HepG2 (cell line): ENCODE results near the gene CSNK1D. TPM values are rescaled to one million over a fixed set of nuclear protein-coding genes. Genes with fewer than 3 reads are reported as not detected.

ENCODE experiments used
- GLI4 ChIP-seq: sonication (generic); formaldehyde crosslinking; IDR thresholded peaks from 2 replicates; pipeline ENCODE4 v1.5.1; 2020; ENCODE audit warnings: missing genetic modification reagents, mild to moderate bottlenecking, moderate library complexity, borderline replicate concordance
- HDAC2 ChIP-seq: sonication (generic); formaldehyde crosslinking; IDR thresholded peaks from 2 replicates; pipeline ENCODE4 v1.4.0; 2020; ENCODE audit warnings: missing genetic modification reagents
- HDAC6 ChIP-seq: fragments of 200-600 bp; sonication (generic); IDR thresholded peaks from 2 replicates; pipeline ENCODE4 v1.7.0; 2017; ENCODE audit warnings: mild to moderate bottlenecking, antibody characterized with exemption, low read length, low read depth
- HNRNPUL1 ChIP-seq: fragments of 200-400 bp; formaldehyde crosslinking; IDR thresholded peaks from 2 replicates; pipeline ENCODE4 v1.6.1; 2017; ENCODE audit warnings: low read depth, mild to moderate bottlenecking, low read length, moderate library complexity
- JUN ChIP-seq: sonication (generic); formaldehyde crosslinking; IDR thresholded peaks from 2 replicates; pipeline ENCODE4 v1.4.0; 2020; ENCODE audit warnings: mild to moderate bottlenecking, missing genetic modification reagents
- MAF1 ChIP-seq: sonication (generic); formaldehyde crosslinking; IDR thresholded peaks from 2 replicates; pipeline ENCODE4 v1.5.0; 2020; ENCODE audit warnings: missing genetic modification reagents, borderline replicate concordance
- NR3C1 ChIP-seq: sonication (generic); formaldehyde crosslinking; IDR thresholded peaks from 2 replicates; pipeline ENCODE4 v1.4.0; 2020; ENCODE audit warnings: missing genetic modification reagents
- PRPF4 ChIP-seq: fragments of 200-400 bp; formaldehyde crosslinking; IDR thresholded peaks from 2 replicates; pipeline ENCODE4 v1.6.1; 2016; ENCODE audit warnings: low read length, low read depth; ENCODE audit not compliant: poor library complexity, severe bottlenecking
- REPIN1 ChIP-seq: sonication (generic); formaldehyde crosslinking; IDR thresholded peaks from 2 replicates; pipeline ENCODE4 v1.8.0; 2022; ENCODE audit warnings: missing genetic modification reagents, low read depth, mild to moderate bottlenecking, borderline replicate concordance
- RXRB ChIP-seq: IDR thresholded peaks from 2 replicates; pipeline ENCODE4 v1.6.1; 2016; ENCODE audit warnings: borderline replicate concordance, missing genetic modification reagents, missing compliant biosample characterization
- SIN3B ChIP-seq: fragments of 150-350 bp; IDR thresholded peaks from 2 replicates; pipeline ENCODE4 v1.6.1; 2014; ENCODE audit warnings: low read length
- SMYD3 ChIP-seq: sonication (generic); formaldehyde crosslinking; IDR thresholded peaks from 2 replicates; pipeline ENCODE4 v1.8.1; 2023; ENCODE audit warnings: mild to moderate bottlenecking, missing genetic modification reagents
- SNRNP70 ChIP-seq: fragments of 200-400 bp; formaldehyde crosslinking; IDR thresholded peaks from 2 replicates; pipeline ENCODE4 v1.6.1; 2017; ENCODE audit warnings: mild to moderate bottlenecking, low read depth, low read length, moderate library complexity
- ZFP36L1 ChIP-seq: sonication (generic); formaldehyde crosslinking; IDR thresholded peaks from 2 replicates; pipeline ENCODE4 v1.8.0; 2022; ENCODE audit warnings: mild to moderate bottlenecking, missing genetic modification reagents, moderate library complexity
- ZFY ChIP-seq: sonication (generic); formaldehyde crosslinking; IDR thresholded peaks from 2 replicates; pipeline ENCODE4 v1.4.0; 2020; ENCODE audit warnings: missing genetic modification reagents
- ZNF282 ChIP-seq: fragments of 450-650 bp; IDR thresholded peaks from 2 replicates; pipeline ENCODE4 v1.6.1; 2018; ENCODE audit not compliant: partially characterized antibody
- ZNF850 ChIP-seq: sonication (generic); formaldehyde crosslinking; conservative IDR thresholded peaks from 2 replicates; pipeline ENCODE4 v1.9.0; 2021; ENCODE audit warnings: mild to moderate bottlenecking, missing genetic modification reagents
- polyA plus RNA-seq, 8 experiments: library from polyadenylated mRNA; depleted of rRNA in 3 of 8; stranded (reverse) in 7 of 8; unstranded in 1 of 8; fragments of >200 nt; fragmentation: Illumina TruSeq in 4 of 8; extraction: Trizol in 4 of 8; gene quantifications; 2 replicates each; pipeline versions ENCODE4 v1.2.1 to v1.2.3, GENCODE V29; 2011 to 2016; ENCODE audit warnings: low read depth in 4 of 8, missing spikeins in 1 of 8, mixed read lengths in 1 of 8; ENCODE audit not compliant: insufficient read depth in 1 of 8
- total RNA-seq, 5 experiments: library from RNA; depleted of rRNA; stranded (reverse); fragments of >200 nt; fragmentation: Illumina TruSeq; extraction: Trizol; gene quantifications; 2 replicates each; pipeline ENCODE4 v1.2.3, GENCODE V29; 2016; ENCODE audit warnings: low read depth in 1 of 5
- TF ChIP-seq, protein P1 (sequence below): IDR thresholded peaks from 2 replicates; pipeline ENCODE4 v1.6.1; 2012; ENCODE audit warnings: low read depth, low read length, improper control_type of control experiment
- TF ChIP-seq, protein P2 (sequence below): sonication (generic); formaldehyde crosslinking; IDR thresholded peaks from 2 replicates; pipeline ENCODE4 v1.5.1; 2020; ENCODE audit warnings: mild to moderate bottlenecking, moderate library complexity, missing genetic modification reagents
- TF ChIP-seq, protein P3 (sequence below): sonication (generic); formaldehyde crosslinking; IDR thresholded peaks from 2 replicates; pipeline ENCODE4 v1.5.1; 2020; ENCODE audit warnings: missing genetic modification reagents, mild to moderate bottlenecking, borderline replicate concordance
- TF ChIP-seq, protein P4 (sequence below): IDR thresholded peaks from 2 replicates; pipeline ENCODE4 v1.6.1; 2016; ENCODE audit warnings: low read depth, control low read depth
- TF ChIP-seq, protein P5 (sequence below): sonication (generic); formaldehyde crosslinking; IDR thresholded peaks from 2 replicates; pipeline ENCODE4 v1.9.0; 2021; ENCODE audit warnings: missing genetic modification reagents, mild to moderate bottlenecking, borderline replicate concordance

The CSNK1D gene
- total and polyA plus RNA-seq, 2 of the 13 experiments (the other 11 are each of a cell fraction or from before 2014, with no cell fraction given), result 31.5 to 128 TPM

DNA sequence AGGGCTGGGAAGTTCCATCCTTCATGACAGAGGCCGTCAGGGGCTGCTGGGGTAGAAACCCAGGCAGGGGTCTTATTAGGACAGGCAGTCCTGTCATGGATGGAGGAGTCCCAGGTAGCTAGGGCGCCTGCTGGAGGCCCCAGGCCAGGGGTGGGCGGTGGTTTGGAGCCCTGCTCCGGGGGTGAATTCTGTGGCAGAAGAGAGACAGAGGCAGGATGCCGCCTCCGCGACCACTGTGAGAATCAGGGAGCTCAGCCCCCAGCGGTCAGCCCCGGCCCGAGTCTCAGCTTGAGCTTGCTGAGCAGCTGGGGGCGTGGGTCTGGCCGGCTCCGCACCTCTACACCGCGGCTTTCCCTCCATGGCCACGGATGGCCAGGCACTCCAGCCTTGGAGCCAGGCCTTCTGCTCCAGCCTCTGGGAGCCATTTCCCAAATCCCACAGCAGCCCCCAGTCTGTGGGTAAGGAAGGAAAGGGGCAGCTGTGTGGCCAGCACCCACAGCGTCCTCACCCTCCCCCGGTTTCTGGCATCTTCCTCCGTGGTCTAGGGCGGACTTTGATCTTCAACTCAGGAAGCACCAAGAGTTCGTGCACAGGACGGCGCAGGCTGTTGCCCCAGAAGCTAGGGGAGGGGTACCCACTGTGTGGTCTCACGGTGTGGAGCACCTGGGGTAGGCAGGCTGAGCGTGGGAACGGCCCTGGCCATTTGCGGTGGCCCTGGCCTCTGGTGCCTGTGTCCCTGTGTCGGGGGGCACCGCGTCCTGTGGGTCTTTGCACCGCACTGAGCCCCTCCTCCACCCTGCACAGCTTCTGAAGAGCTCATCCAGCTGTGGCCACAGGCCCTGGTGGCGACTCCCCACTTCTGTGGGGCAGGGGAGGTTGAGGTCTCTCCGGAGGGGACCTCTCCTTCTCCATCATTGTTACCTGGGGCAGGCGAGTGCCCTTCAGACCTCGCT lies 29.8 kb upstream of the CSNK1D start (continued):
- no peak for TF ChIP-seq REPIN1
- TF ChIP-seq GLI4 (CRISPR knock-in tag), result no peak
- TF ChIP-seq ZFY (CRISPR knock-in tag), result peak; percentile 62; the same call in 1 of the 2 replicates
- no peak for TF ChIP-seq HDAC6
- TF ChIP-seq, protein P1, sequence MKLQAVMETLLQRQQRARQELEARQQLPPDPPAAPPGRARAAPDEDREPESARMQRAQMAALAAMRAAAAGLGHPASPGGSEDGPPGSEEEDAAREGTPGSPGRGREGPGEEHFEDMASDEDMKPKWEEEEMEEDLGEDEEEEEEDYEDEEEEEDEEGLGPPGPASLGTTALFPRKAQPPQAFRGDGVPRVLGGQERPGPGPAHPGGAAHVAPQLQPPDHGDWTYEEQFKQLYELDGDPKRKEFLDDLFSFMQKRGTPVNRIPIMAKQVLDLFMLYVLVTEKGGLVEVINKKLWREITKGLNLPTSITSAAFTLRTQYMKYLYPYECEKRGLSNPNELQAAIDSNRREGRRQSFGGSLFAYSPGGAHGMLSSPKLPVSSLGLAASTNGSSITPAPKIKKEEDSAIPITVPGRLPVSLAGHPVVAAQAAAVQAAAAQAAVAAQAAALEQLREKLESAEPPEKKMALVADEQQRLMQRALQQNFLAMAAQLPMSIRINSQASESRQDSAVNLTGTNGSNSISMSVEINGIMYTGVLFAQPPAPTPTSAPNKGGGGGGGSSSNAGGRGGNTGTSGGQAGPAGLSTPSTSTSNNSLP, result no peak
- TF ChIP-seq MAF1 (CRISPR knock-in tag), result no peak
- TF ChIP-seq SNRNP70, result no peak
- TF ChIP-seq, protein P2, sequence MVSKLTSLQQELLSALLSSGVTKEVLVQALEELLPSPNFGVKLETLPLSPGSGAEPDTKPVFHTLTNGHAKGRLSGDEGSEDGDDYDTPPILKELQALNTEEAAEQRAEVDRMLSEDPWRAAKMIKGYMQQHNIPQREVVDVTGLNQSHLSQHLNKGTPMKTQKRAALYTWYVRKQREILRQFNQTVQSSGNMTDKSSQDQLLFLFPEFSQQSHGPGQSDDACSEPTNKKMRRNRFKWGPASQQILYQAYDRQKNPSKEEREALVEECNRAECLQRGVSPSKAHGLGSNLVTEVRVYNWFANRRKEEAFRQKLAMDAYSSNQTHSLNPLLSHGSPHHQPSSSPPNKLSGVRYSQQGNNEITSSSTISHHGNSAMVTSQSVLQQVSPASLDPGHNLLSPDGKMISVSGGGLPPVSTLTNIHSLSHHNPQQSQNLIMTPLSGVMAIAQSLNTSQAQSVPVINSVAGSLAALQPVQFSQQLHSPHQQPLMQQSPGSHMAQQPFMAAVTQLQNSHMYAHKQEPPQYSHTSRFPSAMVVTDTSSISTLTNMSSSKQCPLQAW (CRISPR knock-in tag), result peak; percentile 85
- no peak for TF ChIP-seq ZNF282
- TF ChIP-seq ZFP36L1 (CRISPR knock-in tag), result no peak
- TF ChIP-seq, protein P3, sequence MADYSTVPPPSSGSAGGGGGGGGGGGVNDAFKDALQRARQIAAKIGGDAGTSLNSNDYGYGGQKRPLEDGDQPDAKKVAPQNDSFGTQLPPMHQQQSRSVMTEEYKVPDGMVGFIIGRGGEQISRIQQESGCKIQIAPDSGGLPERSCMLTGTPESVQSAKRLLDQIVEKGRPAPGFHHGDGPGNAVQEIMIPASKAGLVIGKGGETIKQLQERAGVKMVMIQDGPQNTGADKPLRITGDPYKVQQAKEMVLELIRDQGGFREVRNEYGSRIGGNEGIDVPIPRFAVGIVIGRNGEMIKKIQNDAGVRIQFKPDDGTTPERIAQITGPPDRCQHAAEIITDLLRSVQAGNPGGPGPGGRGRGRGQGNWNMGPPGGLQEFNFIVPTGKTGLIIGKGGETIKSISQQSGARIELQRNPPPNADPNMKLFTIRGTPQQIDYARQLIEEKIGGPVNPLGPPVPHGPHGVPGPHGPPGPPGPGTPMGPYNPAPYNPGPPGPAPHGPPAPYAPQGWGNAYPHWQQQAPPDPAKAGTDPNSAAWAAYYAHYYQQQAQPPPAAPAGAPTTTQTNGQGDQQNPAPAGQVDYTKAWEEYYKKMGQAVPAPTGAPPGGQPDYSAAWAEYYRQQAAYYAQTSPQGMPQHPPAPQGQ (CRISPR knock-in tag), result no peak
- no peak for TF ChIP-seq JUN (CRISPR knock-in tag)
- no peak for TF ChIP-seq HNRNPUL1
- TF ChIP-seq SIN3B, result no peak
- TF ChIP-seq, protein P4, sequence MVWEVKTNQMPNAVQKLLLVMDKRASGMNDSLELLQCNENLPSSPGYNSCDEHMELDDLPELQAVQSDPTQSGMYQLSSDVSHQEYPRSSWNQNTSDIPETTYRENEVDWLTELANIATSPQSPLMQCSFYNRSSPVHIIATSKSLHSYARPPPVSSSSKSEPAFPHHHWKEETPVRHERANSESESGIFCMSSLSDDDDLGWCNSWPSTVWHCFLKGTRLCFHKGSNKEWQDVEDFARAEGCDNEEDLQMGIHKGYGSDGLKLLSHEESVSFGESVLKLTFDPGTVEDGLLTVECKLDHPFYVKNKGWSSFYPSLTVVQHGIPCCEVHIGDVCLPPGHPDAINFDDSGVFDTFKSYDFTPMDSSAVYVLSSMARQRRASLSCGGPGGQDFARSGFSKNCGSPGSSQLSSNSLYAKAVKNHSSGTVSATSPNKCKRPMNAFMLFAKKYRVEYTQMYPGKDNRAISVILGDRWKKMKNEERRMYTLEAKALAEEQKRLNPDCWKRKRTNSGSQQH (CRISPR knock-in tag), result no peak
- TF ChIP-seq PRPF4, result no peak
- TF ChIP-seq ZNF850 (CRISPR knock-in tag), result no peak
- TF ChIP-seq HDAC2, result peak; percentile 91
- TF ChIP-seq RXRB (CRISPR knock-in tag), result peak; percentile 89
- TF ChIP-seq, protein P5, sequence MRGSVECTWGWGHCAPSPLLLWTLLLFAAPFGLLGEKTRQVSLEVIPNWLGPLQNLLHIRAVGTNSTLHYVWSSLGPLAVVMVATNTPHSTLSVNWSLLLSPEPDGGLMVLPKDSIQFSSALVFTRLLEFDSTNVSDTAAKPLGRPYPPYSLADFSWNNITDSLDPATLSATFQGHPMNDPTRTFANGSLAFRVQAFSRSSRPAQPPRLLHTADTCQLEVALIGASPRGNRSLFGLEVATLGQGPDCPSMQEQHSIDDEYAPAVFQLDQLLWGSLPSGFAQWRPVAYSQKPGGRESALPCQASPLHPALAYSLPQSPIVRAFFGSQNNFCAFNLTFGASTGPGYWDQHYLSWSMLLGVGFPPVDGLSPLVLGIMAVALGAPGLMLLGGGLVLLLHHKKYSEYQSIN (CRISPR knock-in tag), result no peak
- TF ChIP-seq NR3C1 (CRISPR knock-in tag), result no peak
- no peak for TF ChIP-seq SMYD3 (CRISPR knock-in tag)
